HL-60 (cell line): ENCODE measurements around the gene ACER2.

Experiments used
- CTCF ChIP-seq: IDR thresholded peaks from one replicate; pipeline ENCODE4 v1.5.1; 2011; ENCODE audit warnings: low read length, control low read depth, inconsistent platforms; ENCODE audit not compliant: insufficient read depth
- GABPA ChIP-seq: IDR thresholded peaks from 2 replicates; pipeline ENCODE4 v1.6.1; 2012; ENCODE audit warnings: low read depth
- POLR2AphosphoS5 ChIP-seq: IDR thresholded peaks from 2 replicates; pipeline ENCODE4 v1.6.1; 2012; ENCODE audit warnings: low read depth
- SPI1 ChIP-seq: IDR thresholded peaks from 2 replicates; pipeline ENCODE4 v1.6.1; 2012; ENCODE audit warnings: low read depth, mild to moderate bottlenecking, borderline replicate concordance
- TF ChIP-seq, protein P1 (sequence below): IDR thresholded peaks from 2 replicates; pipeline ENCODE4 v1.6.1; 2012; ENCODE audit warnings: low read depth; ENCODE audit not compliant: insufficient replicate concordance

GRCh38 chr9:19456996-19457692 is 48.3 kb downstream of the ACER2 start:
- peak; percentile 91 for TF ChIP-seq CTCF
- no peak for TF ChIP-seq POLR2AphosphoS5
- TF ChIP-seq GABPA, result no peak
- TF ChIP-seq, protein P1, sequence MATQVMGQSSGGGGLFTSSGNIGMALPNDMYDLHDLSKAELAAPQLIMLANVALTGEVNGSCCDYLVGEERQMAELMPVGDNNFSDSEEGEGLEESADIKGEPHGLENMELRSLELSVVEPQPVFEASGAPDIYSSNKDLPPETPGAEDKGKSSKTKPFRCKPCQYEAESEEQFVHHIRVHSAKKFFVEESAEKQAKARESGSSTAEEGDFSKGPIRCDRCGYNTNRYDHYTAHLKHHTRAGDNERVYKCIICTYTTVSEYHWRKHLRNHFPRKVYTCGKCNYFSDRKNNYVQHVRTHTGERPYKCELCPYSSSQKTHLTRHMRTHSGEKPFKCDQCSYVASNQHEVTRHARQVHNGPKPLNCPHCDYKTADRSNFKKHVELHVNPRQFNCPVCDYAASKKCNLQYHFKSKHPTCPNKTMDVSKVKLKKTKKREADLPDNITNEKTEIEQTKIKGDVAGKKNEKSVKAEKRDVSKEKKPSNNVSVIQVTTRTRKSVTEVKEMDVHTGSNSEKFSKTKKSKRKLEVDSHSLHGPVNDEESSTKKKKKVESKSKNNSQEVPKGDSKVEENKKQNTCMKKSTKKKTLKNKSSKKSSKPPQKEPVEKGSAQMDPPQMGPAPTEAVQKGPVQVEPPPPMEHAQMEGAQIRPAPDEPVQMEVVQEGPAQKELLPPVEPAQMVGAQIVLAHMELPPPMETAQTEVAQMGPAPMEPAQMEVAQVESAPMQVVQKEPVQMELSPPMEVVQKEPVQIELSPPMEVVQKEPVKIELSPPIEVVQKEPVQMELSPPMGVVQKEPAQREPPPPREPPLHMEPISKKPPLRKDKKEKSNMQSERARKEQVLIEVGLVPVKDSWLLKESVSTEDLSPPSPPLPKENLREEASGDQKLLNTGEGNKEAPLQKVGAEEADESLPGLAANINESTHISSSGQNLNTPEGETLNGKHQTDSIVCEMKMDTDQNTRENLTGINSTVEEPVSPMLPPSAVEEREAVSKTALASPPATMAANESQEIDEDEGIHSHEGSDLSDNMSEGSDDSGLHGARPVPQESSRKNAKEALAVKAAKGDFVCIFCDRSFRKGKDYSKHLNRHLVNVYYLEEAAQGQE, result no peak
- TF ChIP-seq SPI1, result no peak
